ENCODE measurements around the gene ADAMTS12. TPM values are rescaled to one million over a fixed set of nuclear protein-coding genes. Genes with fewer than 3 reads are reported as not detected.

Gene ADAMTS12
- total RNA-seq, 1 donor from 2014 or later, result 32.9 TPM

DNA sequence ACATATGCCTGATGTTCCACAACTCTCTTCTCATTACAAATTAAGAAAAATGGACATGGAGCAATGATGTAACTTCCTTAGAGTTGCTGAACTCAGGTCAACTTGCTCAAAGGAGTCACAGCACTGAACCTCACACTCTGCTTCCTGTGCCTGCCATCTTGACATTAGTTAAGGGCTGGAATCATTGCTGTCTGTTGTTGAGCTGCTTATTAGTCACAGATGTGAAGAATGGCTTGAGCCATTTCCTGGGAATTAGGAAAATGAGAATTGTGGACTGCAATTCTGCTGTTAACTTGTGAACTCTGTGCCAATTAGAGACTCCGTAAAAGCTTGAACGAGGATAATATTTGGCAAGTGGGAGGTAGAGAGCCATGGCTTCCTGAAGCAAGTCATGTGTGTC, 212.0 kb downstream of the ADAMTS12 start:
- no peak for TF ChIP-seq CTCF (IDR thresholded peaks at IDR 0.05)
- no peak for DNase-seq (ENCODE audit: low spot score)
- Mint-ChIP-seq H3K36me3 (ENCODE audit: low read depth) (peaks cover 21% of the 10 kb centered on the region), H3K4me3 (ENCODE audit: unreplicated experiment) (no peak overlapping the region), H3K9me3 (ENCODE audit: low read depth) (no peaks in the 10 kb centered on the region), H3K4me1 (ENCODE audit: low read depth) (no peaks in the 10 kb centered on the region), H3K27me3 (ENCODE audit: low read depth) (no peaks in the 10 kb centered on the region), H3K27ac (ENCODE audit: unreplicated experiment) (no peak overlapping the region)

DNA sequence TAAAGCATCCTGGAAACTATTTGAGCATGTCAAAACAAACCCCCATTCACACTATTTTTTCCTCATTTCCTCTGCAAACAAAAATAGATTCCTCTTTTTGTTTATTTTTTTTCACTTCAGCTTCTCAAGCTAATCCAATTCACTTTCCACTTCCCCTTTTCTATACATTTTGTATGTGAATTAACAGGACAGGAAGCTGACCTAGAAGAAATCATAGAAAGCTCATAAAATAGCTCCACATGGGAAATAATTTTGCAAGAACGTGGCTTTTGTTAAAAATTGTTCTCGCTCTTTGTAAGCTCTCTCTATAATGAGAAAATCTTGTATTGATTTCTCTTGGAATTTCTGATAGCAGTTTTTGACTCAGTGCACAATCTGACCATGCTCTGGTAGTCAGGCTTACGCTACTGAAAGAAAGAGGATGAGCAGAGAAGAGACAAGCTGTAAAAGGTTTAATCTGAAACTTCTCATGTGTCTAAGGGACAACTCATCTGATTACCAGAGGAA, 215.8 kb downstream of the ADAMTS12 start:
- Mint-ChIP-seq H3K4me1 (ENCODE audit: low read depth) (no peaks in the 10 kb centered on the region), H3K27ac (ENCODE audit: unreplicated experiment) (no peak overlapping the region), H3K27me3 (ENCODE audit: low read depth) (no peaks in the 10 kb centered on the region), H3K4me3 (ENCODE audit: unreplicated experiment) (no peak overlapping the region), H3K36me3 (ENCODE audit: low read depth) (peaks cover 10% of the 10 kb centered on the region), H3K9me3 (ENCODE audit: low read depth) (no peaks in the 10 kb centered on the region)
- no peak for DNase-seq (ENCODE audit: low spot score)
- no peak for TF ChIP-seq CTCF (IDR thresholded peaks at IDR 0.05)

GRCh38 chr5:33671700-33672291, 220.0 kb downstream of the ADAMTS12 start:
- H3K36me3 Mint-ChIP-seq (ENCODE audit: low read depth), result peaks cover 2% of the 10 kb centered on the region

DNA sequence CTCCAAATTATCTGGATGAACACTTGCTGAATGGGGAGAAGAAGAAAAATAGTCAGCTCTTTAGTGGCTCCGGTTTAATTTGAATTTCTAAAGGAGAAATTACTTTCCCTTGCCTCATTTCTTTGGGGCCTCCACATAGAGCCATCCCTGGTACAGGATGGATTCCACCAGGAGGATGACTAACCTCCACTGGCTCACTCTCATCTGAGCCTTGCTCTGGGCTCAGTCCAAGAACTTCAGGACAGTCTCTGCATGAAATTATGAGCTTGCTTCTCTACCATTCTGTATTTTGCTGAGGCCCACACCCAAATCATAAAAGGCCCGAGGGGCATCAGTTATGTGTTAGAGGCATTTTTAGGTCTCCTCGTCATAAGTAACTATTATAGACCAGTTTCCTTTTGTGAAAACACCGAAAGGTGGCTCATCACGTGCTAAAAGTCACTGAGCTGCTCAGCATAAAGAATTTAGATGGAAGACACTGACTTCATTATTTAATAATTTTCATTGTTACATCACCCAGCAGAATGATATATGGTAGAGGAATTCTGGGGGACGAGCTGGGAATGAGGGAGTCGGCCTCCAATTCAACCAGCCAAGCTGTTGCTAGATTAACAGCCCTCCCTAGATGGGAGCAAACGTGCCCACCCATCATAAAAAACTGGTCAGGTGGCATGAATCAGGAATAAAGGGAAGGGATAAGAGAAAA, 228.9 kb downstream of the ADAMTS12 start:
- peaks cover 8% of the 10 kb centered on the region for H3K4me1 Mint-ChIP-seq (ENCODE audit: low read depth)
- no peak for TF ChIP-seq CTCF (IDR thresholded peaks at IDR 0.05)
- no peak overlapping the region for H3K27ac Mint-ChIP-seq (ENCODE audit: unreplicated experiment)
- no peaks in the 10 kb centered on the region for H3K27me3 Mint-ChIP-seq (ENCODE audit: low read depth)
- DNase-seq (ENCODE audit: low spot score), result no peak
- H3K9me3 Mint-ChIP-seq (ENCODE audit: low read depth), result no peaks in the 10 kb centered on the region
- H3K4me3 Mint-ChIP-seq (ENCODE audit: unreplicated experiment), result no peak overlapping the region
- no peaks in the 10 kb centered on the region for H3K36me3 Mint-ChIP-seq (ENCODE audit: low read depth)

More at GRCh38 chr5:33671700-33672291, 220.0 kb downstream of the ADAMTS12 start:
- Mint-ChIP-seq H3K27me3 (ENCODE audit: low read depth) (no peaks in the 10 kb centered on the region), H3K4me1 (ENCODE audit: low read depth) (no peaks in the 10 kb centered on the region), H3K27ac (ENCODE audit: unreplicated experiment) (no peak overlapping the region), H3K9me3 (ENCODE audit: low read depth) (no peaks in the 10 kb centered on the region), H3K4me3 (ENCODE audit: unreplicated experiment) (no peak overlapping the region)
- DNase-seq (ENCODE audit: low spot score), result no peak
- no peak for TF ChIP-seq CTCF (IDR thresholded peaks at IDR 0.05)

DNA sequence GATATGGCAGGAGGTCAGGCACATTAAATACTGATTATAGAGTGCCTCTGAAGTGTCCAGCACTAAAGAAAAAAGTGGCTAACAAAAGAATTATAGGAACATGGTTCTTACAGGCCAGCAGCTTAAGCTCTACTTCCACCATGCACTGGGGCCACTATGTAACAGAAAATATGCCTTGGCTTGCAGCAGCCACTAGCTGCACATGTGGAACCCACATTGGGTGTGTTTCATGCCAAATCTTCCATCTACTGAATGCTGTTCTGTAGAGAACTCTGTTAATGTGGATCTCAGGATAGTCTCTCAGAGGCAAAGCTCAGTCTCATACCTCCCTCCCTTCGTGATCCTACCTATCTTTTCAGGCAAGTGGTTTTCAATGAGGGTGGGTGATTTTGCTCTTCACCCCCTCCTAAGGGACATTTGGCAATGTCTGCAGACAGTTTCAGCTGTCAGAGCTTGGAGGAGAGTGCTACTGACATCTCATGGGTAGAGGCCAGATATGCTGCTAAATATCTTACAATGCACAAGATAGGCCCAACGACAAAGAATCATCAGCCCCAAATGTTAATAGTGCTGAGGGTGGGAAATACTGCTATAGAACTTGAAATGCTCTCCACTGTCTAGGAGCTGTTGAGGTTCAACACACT, 232.1 kb downstream of the ADAMTS12 start:
- DNase-seq (ENCODE audit: low spot score), result no peak
- H3K9me3 Mint-ChIP-seq (ENCODE audit: low read depth), result no peaks in the 10 kb centered on the region
- peaks cover 7% of the 10 kb centered on the region for H3K36me3 Mint-ChIP-seq (ENCODE audit: low read depth)
- H3K27ac Mint-ChIP-seq (ENCODE audit: unreplicated experiment), result no peak overlapping the region
- no peak for TF ChIP-seq CTCF (IDR thresholded peaks at IDR 0.05)
- H3K4me1 Mint-ChIP-seq (ENCODE audit: low read depth), result peaks cover 4% of the 10 kb centered on the region
- H3K27me3 Mint-ChIP-seq (ENCODE audit: low read depth), result no peaks in the 10 kb centered on the region
- H3K4me3 Mint-ChIP-seq (ENCODE audit: unreplicated experiment), result no peak overlapping the region

All from chondrocyte (in vitro differentiated cells).